SU-DHL-6 (cell line): ENCODE measurements around the gene TRIM13.

ENCODE experiments used
- H2AFZ ChIP-seq: fragments of 200-600 bp; sonication (generic); 2 replicates; pipeline ENCODE4 v1.6.1; 2014; ENCODE audit warnings: low read depth, mild to moderate bottlenecking, moderate library complexity, mixed read lengths, antibody characterized with exemption, low read length; ENCODE audit not compliant: severe bottlenecking
- H3F3A ChIP-seq: fragments of 200-600 bp; shearing (Covaris generic); 2 replicates; pipeline ENCODE4 v1.6.0; 2016; ENCODE audit warnings: antibody characterized with exemption, mild to moderate bottlenecking; ENCODE audit not compliant: insufficient read depth
- H3K27ac ChIP-seq: fragments of 200-600 bp; sonication (generic); 2 replicates; pipeline ENCODE4 v1.5.1; 2016; ENCODE audit warnings: low read depth, mild to moderate bottlenecking, low read length, moderate library complexity, mixed read lengths
- H3K27me3 ChIP-seq: fragments of 200-600 bp; sonication (generic), shearing (Covaris generic); 2 replicates; pipeline ENCODE4 v1.6.0; 2014; ENCODE audit warnings: mild to moderate bottlenecking, low read length
- H3K36me3 ChIP-seq: fragments of 200-600 bp; sonication (generic); 2 replicates; pipeline ENCODE4 v1.6.1; 2014; ENCODE audit warnings: mild to moderate bottlenecking, low read length, mixed read lengths
- H3K4me2 ChIP-seq: fragments of 300-600, 200-600 bp; shearing (Covaris generic), sonication (generic); 2 replicates; pipeline ENCODE4 v1.6.0; 2014; ENCODE audit warnings: low read length, low read depth, mild to moderate bottlenecking; ENCODE audit not compliant: poor library complexity, severe bottlenecking
- H3K4me3 ChIP-seq: fragments of 200-600 bp; sonication (generic); 2 replicates; pipeline ENCODE4 v1.5.1; 2014; ENCODE audit warnings: antibody characterized with exemption, low read length, mild to moderate bottlenecking, mixed read lengths; ENCODE audit not compliant: insufficient read depth, poor library complexity, severe bottlenecking
- H3K79me2 ChIP-seq: fragments of 200-600 bp; sonication (generic); 2 replicates; pipeline ENCODE4 v1.6.1; 2014; ENCODE audit warnings: mild to moderate bottlenecking, low read length, moderate library complexity; ENCODE audit not compliant: insufficient read depth
- H3K9ac ChIP-seq: fragments of 200-600 bp; sonication (generic); 2 replicates; pipeline ENCODE4 v1.7.0; 2014; ENCODE audit warnings: mild to moderate bottlenecking, low read length
- H3K9me2 ChIP-seq: fragments of 200-600 bp; sonication (generic); replicated peaks from 2 replicates; pipeline ENCODE4 v1.6.1; 2014; ENCODE audit warnings: low read length; ENCODE audit not compliant: insufficient read depth
- H3K9me3 ChIP-seq: fragments of 200-600 bp; sonication (generic); 2 replicates; pipeline ENCODE4 v1.6.1; 2014; ENCODE audit warnings: low read length, mixed read lengths; ENCODE audit not compliant: insufficient read depth
- H4K20me1 ChIP-seq: fragments of 200-600 bp; sonication (generic); 2 replicates; pipeline ENCODE4 v1.6.1; 2014; ENCODE audit warnings: low read depth, mild to moderate bottlenecking, antibody characterized with exemption, low read length, moderate library complexity, mixed read lengths
- EZH2phosphoT487 ChIP-seq: fragments of 200-600 bp; sonication (generic), shearing (Covaris generic); conservative IDR thresholded peaks from 2 replicates; pipeline ENCODE4 v1.6.1; 2018; ENCODE audit warnings: mild to moderate bottlenecking, antibody characterized with exemption, low read length, moderate library complexity, mixed read lengths
- TF ChIP-seq, protein P1 (sequence below): fragments of 200-600 bp; sonication (generic); IDR thresholded peaks from one replicate; pipeline ENCODE4 v1.5.1; 2017; ENCODE audit warnings: antibody characterized with exemption, mild to moderate bottlenecking, low read length, moderate library complexity; ENCODE audit not compliant: insufficient read depth, poor library complexity, severe bottlenecking

TRIM13 gene

DNA sequence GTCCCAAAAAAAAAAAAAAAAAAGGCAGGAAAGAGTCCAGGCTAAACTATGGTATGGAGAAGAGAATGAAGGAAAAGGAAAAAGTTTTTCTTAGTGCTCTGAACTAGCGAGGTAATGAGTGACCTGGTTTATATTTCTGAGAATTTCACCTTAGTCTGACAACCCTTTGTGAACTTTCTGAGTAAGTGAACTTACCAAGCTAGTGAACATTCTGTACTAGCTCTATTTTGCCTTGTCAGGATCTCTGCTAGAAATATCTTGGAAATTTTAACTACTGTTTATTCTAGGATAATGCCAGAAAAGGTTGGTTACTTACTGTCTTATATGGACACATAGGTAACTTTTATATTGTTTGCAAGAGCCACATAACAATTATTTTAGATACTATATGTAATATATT is 4.4 kb downstream of the TRIM13 start:
- no peak overlapping the region for H3K9ac ChIP-seq
- H3K9me2 ChIP-seq: no peaks in the 10 kb centered on the region
- no peaks in the 10 kb centered on the region for H3K27me3 ChIP-seq
- H3K79me2 ChIP-seq: peaks cover 81% of the 10 kb centered on the region
- H3K4me2 ChIP-seq: peak overlapping the region; percentile 16
- TF ChIP-seq, protein P1, sequence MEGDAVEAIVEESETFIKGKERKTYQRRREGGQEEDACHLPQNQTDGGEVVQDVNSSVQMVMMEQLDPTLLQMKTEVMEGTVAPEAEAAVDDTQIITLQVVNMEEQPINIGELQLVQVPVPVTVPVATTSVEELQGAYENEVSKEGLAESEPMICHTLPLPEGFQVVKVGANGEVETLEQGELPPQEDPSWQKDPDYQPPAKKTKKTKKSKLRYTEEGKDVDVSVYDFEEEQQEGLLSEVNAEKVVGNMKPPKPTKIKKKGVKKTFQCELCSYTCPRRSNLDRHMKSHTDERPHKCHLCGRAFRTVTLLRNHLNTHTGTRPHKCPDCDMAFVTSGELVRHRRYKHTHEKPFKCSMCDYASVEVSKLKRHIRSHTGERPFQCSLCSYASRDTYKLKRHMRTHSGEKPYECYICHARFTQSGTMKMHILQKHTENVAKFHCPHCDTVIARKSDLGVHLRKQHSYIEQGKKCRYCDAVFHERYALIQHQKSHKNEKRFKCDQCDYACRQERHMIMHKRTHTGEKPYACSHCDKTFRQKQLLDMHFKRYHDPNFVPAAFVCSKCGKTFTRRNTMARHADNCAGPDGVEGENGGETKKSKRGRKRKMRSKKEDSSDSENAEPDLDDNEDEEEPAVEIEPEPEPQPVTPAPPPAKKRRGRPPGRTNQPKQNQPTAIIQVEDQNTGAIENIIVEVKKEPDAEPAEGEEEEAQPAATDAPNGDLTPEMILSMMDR: no peak
- no peak for TF ChIP-seq EZH2phosphoT487
- no peaks in the 10 kb centered on the region for H3K9me3 ChIP-seq
- no peaks in the 10 kb centered on the region for H4K20me1 ChIP-seq
- peaks cover 9% of the 10 kb centered on the region for H3F3A ChIP-seq
- H3K36me3 ChIP-seq: peaks cover 34% of the 10 kb centered on the region
- no peak overlapping the region for H3K27ac ChIP-seq
- H3K4me3 ChIP-seq: no peak overlapping the region
- no peak overlapping the region for H2AFZ ChIP-seq

DNA sequence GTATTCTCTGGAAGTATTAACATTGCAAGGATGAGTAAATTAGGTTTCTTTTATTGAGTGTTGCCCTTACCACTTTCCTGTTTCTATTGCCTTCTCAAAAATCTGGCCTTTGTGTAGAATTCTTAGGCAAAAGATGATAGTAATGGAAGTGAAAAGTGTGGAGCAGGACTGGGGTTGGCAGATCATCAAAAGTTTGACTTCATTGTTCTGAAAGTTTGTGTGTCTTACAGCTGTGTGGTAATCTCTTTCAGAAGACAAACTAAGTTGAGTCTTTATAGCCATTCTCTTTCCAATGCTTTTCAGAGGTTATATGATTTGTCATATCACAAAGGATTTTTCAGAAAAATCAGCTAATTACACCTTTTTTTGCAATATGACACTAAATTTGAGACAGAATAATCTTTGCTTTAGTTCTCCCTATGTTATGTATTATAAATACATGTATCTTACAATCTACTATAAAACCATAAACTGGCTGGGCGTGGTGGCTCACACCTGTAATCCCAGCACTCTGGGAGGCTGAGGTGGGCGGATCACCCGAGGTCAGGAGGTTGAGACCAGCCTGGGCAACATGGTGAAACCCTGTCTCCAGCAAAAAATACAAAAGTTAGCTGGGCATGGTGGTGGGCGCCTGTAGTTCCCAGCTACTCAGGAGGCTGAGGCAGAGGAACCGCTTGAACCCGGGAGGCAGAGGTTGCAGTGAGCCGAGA is 9.7 kb downstream of the TRIM13 start:
- Histone ChIP-seq H3K4me2 (no peak overlapping the region), H3K9me3 (no peaks in the 10 kb centered on the region), H3K27me3 (no peaks in the 10 kb centered on the region), H3K9ac (no peak overlapping the region), H3K9me2 (no peaks in the 10 kb centered on the region), H3K4me3 (no peak overlapping the region), H3F3A (peaks cover 13% of the 10 kb centered on the region; the same call in 1 of the 2 replicates), H3K79me2 (peaks cover 72% of the 10 kb centered on the region), H4K20me1 (no peaks in the 10 kb centered on the region; the same call in 1 of the 2 replicates), H3K27ac (no peak overlapping the region), H3K36me3 (peaks cover 12% of the 10 kb centered on the region), H2AFZ (no peak overlapping the region)
- TF ChIP-seq, protein P1: no peak
- TF ChIP-seq EZH2phosphoT487: no peak

DNA sequence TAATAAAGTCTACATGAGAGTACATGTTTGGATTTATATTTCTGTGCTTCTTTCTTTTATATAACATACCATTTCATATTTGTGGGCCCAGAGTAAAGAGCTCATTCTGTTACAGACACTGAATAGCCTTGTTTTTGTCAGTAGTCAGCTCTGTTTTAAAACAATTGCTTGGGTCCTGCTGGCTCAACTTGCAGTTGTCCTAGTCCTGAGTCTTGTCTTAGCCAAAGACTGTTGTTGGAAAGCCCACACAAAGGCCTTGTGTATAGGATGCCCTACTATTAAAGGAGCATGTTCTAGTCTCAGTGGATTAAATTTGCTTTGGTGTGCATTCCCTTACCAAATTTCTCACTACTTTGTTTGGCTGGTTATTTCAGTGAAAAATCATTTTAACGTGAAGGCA is 14.6 kb downstream of the TRIM13 start:
- Histone ChIP-seq H3K27me3 (no peaks in the 10 kb centered on the region), H3K79me2 (peaks cover 52% of the 10 kb centered on the region), H3K9me2 (no peaks in the 10 kb centered on the region), H4K20me1 (no peaks in the 10 kb centered on the region; the same call in 1 of the 2 replicates), H3K9me3 (no peaks in the 10 kb centered on the region), H3K36me3 (peaks cover 9% of the 10 kb centered on the region; the same call in 1 of the 2 replicates), H2AFZ (no peak overlapping the region), H3K9ac (no peak overlapping the region), H3K4me3 (no peak overlapping the region), H3K27ac (no peak overlapping the region), H3K4me2 (no peak overlapping the region), H3F3A (peaks cover 16% of the 10 kb centered on the region; the same call in 1 of the 2 replicates)
- TF ChIP-seq, protein P1: no peak
- TF ChIP-seq EZH2phosphoT487: no peak
